NCI-H128 (cell line): ENCODE results near the gene ENPP3.

Experiments
- DNase-seq: peaks from one replicate; lab custom pipeline; 2025; ENCODE audit not compliant: unreplicated experiment; lab: John Stamatoyannopoulos, UW

The ENPP3 gene

GRCh38 chr6:131764350-131764749 is 127.2 kb downstream of the ENPP3 start:
- no peak for DNase-seq

GRCh38 chr6:131765081-131765803 is 128.1 kb downstream of the ENPP3 start:
- no peak for DNase-seq

- DNase-seq, result no peak
Measured at GRCh38 chr6:131765804-131766135, 128.7 kb downstream of the ENPP3 start.

GRCh38 chr6:131766631-131767030 is 129.5 kb downstream of the ENPP3 start:
- DNase-seq, result no peak

- no peak for DNase-seq
Measured at GRCh38 chr6:131768964-131769363, 131.9 kb downstream of the ENPP3 start.

- DNase-seq, result no peak
Measured at GRCh38 chr6:131769385-131770141, 132.5 kb downstream of the ENPP3 start.

GRCh38 chr6:131770776-131771175 is 133.7 kb downstream of the ENPP3 start:
- no peak for DNase-seq

GRCh38 chr6:131773284-131773950 is 136.3 kb downstream of the ENPP3 start:
- no peak for DNase-seq

- DNase-seq, result no peak
Measured at GRCh38 chr6:131775886-131776285, 138.8 kb downstream of the ENPP3 start.

- no peak for DNase-seq
Measured at GRCh38 chr6:131776985-131777384, 139.9 kb downstream of the ENPP3 start.

GRCh38 chr6:131778169-131778568 is 141.1 kb downstream of the ENPP3 start:
- DNase-seq, result no peak

- DNase-seq, result no peak
Measured at GRCh38 chr6:131779304-131779703, 142.2 kb downstream of the ENPP3 start.

- no peak for DNase-seq
Measured at GRCh38 chr6:131780600-131780999, 143.5 kb downstream of the ENPP3 start.

GRCh38 chr6:131781687-131782086 is 144.6 kb downstream of the ENPP3 start:
- DNase-seq, result no peak

GRCh38 chr6:131782764-131783163 is 145.7 kb downstream of the ENPP3 start:
- DNase-seq, result no peak

GRCh38 chr6:131784561-131784960 is 147.5 kb downstream of the ENPP3 start:
- DNase-seq, result no peak

GRCh38 chr6:131787079-131787478 is 150.0 kb downstream of the ENPP3 start:
- DNase-seq, result no peak

- DNase-seq, result no peak
Measured at GRCh38 chr6:131787766-131788712, 150.9 kb downstream of the ENPP3 start.

GRCh38 chr6:131789219-131789618 is 152.1 kb downstream of the ENPP3 start:
- no peak for DNase-seq

GRCh38 chr6:131791476-131791875 is 154.4 kb downstream of the ENPP3 start:
- DNase-seq, result no peak

GRCh38 chr6:131792091-131792496 is 155.0 kb downstream of the ENPP3 start:
- DNase-seq, result no peak
